ENCODE results near the gene WBP2. TPM values are rescaled to one million over a fixed set of nuclear protein-coding genes. Genes with fewer than 3 reads are reported as not detected.
A peak's percentile ranks its signal among the peaks of the same experiment; 100 is the strongest.
"Not testable (repeated sequence)": the region's sequence is repeated elsewhere in the genome, so short reads cannot be mapped to it uniquely, and the experiment has no call there.

Gene WBP2
- total RNA-seq, 4 donors from 2014 or later: 64.9 to 99.4 (median 76.9) TPM

GRCh38 chr17:75864448-75864871 is 9.3 kb upstream of the WBP2 start:
- Histone ChIP-seq H3K4me1 (peaks cover 36% of the 10 kb centered on the region), H3K4me3 (no peak overlapping the region), H3K27ac (peak overlapping the region; percentile 13), H3K36me3 (no peaks in the 10 kb centered on the region), H3K9me3 (no peaks in the 10 kb centered on the region), H3K27me3 (no peaks in the 10 kb centered on the region)
- DNase-seq (ENCODE audit: low spot score in 2 of 2): peak; percentile 88 to 91
- no peak for TF ChIP-seq POLR2AphosphoS5 (IDR thresholded peaks at IDR 0.05)
- WGBS: 8% methylated on average over 5 of the region's 8 CpGs

DNA sequence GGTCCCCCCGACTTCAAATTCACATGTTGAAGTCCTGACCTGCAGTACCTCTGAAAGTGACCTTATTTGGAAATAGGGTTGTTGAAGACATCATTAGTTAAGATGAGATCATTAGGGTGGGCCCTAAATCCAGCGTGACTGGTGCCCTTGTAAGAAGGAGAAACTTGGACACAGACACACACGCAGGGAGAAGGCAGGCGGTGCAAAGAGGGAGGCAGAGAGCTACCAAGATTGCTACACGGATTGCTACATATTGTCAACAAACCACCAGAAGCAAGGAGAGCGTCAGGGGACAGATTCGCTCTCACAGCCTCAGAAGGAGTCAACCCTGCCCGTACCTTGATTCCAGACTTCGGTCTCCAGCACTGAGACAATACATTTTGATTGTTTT is 6.8 kb upstream of the WBP2 start:
- DNase-seq (ENCODE audit: low spot score in 2 of 2): no peak
- H3K4me3 ChIP-seq: no peak overlapping the region
- H3K27me3 ChIP-seq: no peaks in the 10 kb centered on the region
- peaks cover 24% of the 10 kb centered on the region for H3K4me1 ChIP-seq
- TF ChIP-seq CTCF (IDR thresholded peaks at IDR 0.05) (no peak), POLR2A (IDR thresholded peaks at IDR 0.05) (peak in 1 of 2 donors; percentile 65), EP300 (IDR thresholded peaks at IDR 0.05) (no peak), POLR2AphosphoS5 (IDR thresholded peaks at IDR 0.05) (peak in 1 of 3 donors; percentile 67)
- peak overlapping the region; percentile 71 for H3K27ac ChIP-seq
- H3K36me3 ChIP-seq: no peaks in the 10 kb centered on the region
- WGBS: 75% methylated on average over 9 of the region's 9 CpGs
- H3K9me3 ChIP-seq: no peaks in the 10 kb centered on the region

- DNase-seq (ENCODE audit: low spot score in 2 of 2); H3K36me3 ChIP-seq; H3K4me3 ChIP-seq; H3K9me3 ChIP-seq; H3K27me3 ChIP-seq: not testable (repeated sequence)
- 91% methylated on average over 10 of the region's 10 CpGs for WGBS
- H3K27ac ChIP-seq: peak overlapping the region; percentile 26
- H3K4me1 ChIP-seq: peaks cover 24% of the 10 kb centered on the region
These were observed 4.2 kb upstream of the WBP2 start for GRCh38 chr17:75859358-75859757.

GRCh38 chr17:75856062-75856756 is 1.1 kb upstream of the WBP2 start:
- peak overlapping the region; percentile 61 for H3K4me3 ChIP-seq
- H3K4me1 ChIP-seq: peaks cover 39% of the 10 kb centered on the region
- peaks cover 10% of the 10 kb centered on the region for H3K36me3 ChIP-seq
- 11% methylated on average over 10 of the region's 24 CpGs for WGBS
- DNase-seq (ENCODE audit: low spot score in 2 of 2): no peak
- TF ChIP-seq EP300 (IDR thresholded peaks at IDR 0.05) (no peak), POLR2AphosphoS5 (IDR thresholded peaks at IDR 0.05) (no peak), POLR2A (IDR thresholded peaks at IDR 0.05) (no peak), CTCF (IDR thresholded peaks at IDR 0.05) (no peak)
- no peaks in the 10 kb centered on the region for H3K9me3 ChIP-seq
- no peaks in the 10 kb centered on the region for H3K27me3 ChIP-seq
- H3K27ac ChIP-seq: peak overlapping the region; percentile 93

GRCh38 chr17:75854881-75855309 is 240 bp downstream of the WBP2 start:
- Histone ChIP-seq H3K4me3 (peak overlapping the region; percentile 61), H3K27ac (peak overlapping the region; percentile 93), H3K27me3 (no peaks in the 10 kb centered on the region), H3K4me1 (peaks cover 42% of the 10 kb centered on the region), H3K36me3 (peaks cover 23% of the 10 kb centered on the region), H3K9me3 (no peaks in the 10 kb centered on the region)
- 0% methylated on average over 19 of the region's 19 CpGs for WGBS
- no peak for DNase-seq (ENCODE audit: low spot score in 2 of 2)
- TF ChIP-seq POLR2A (IDR thresholded peaks at IDR 0.05) (no peak), POLR2AphosphoS5 (IDR thresholded peaks at IDR 0.05) (peak in 1 of 3 donors; percentile 65), CTCF (IDR thresholded peaks at IDR 0.05) (peak; percentile 20 to 23), EP300 (IDR thresholded peaks at IDR 0.05) (no peak)

- H3K4me1 ChIP-seq: peaks cover 47% of the 10 kb centered on the region
- peak in 1 of 2 donors; percentile 73 for DNase-seq (ENCODE audit: low spot score in 2 of 2)
- WGBS: 19% methylated on average over 7 of the region's 7 CpGs
- peak overlapping the region; percentile 93 for H3K27ac ChIP-seq
- peak overlapping the region; percentile 61 for H3K4me3 ChIP-seq
- no peaks in the 10 kb centered on the region for H3K27me3 ChIP-seq
- peak in 1 of 2 donors; percentile 5 for TF ChIP-seq POLR2A (IDR thresholded peaks at IDR 0.05)
- TF ChIP-seq EP300 (IDR thresholded peaks at IDR 0.05): no peak
- TF ChIP-seq CTCF (IDR thresholded peaks at IDR 0.05): no peak
- H3K9me3 ChIP-seq: no peaks in the 10 kb centered on the region
- peaks cover 30% of the 10 kb centered on the region for H3K36me3 ChIP-seq
These were observed 910 bp downstream of the WBP2 start for GRCh38 chr17:75854101-75854748.

All from suprapubic skin (tissue), 4 donors.